CD4-positive, alpha-beta T cell treated with Interleukin-15 for 1 hour (primary cell): ENCODE measurements around the gene PPP1R1C.
"Not testable (repeated sequence)": the region's sequence is repeated elsewhere in the genome, so short reads cannot be mapped to it uniquely, and the experiment has no call there.

Experiments
- DNase-seq: peaks from one replicate; pipeline ENCODE4 v3.0.0-alpha.2; 2020

PPP1R1C gene

GRCh38 chr2:182015334-182016109 is 29.9 kb downstream of the PPP1R1C start:
- DNase-seq = no peak

GRCh38 chr2:182018218-182018617 is 32.6 kb downstream of the PPP1R1C start:
- no peak for DNase-seq

DNA sequence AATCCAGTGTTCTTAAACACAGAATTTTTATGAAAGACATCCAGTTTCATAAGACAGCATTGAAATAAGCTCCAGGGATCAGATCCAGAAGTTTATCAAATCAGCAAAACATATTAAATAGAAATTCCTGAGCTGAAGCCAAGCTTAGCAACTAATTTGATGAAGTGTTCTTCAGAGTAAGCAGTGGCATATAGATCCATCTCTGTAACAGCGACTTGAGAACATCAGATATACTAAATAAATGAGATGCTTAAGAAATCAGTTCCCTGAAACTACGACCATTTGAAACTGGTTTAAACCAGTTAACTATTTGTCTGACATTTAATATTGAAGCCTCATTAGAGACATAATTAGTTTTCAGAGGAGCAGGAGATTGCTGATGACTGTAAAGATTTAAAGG is 34.1 kb downstream of the PPP1R1C start:
- DNase-seq = no peak

DNA sequence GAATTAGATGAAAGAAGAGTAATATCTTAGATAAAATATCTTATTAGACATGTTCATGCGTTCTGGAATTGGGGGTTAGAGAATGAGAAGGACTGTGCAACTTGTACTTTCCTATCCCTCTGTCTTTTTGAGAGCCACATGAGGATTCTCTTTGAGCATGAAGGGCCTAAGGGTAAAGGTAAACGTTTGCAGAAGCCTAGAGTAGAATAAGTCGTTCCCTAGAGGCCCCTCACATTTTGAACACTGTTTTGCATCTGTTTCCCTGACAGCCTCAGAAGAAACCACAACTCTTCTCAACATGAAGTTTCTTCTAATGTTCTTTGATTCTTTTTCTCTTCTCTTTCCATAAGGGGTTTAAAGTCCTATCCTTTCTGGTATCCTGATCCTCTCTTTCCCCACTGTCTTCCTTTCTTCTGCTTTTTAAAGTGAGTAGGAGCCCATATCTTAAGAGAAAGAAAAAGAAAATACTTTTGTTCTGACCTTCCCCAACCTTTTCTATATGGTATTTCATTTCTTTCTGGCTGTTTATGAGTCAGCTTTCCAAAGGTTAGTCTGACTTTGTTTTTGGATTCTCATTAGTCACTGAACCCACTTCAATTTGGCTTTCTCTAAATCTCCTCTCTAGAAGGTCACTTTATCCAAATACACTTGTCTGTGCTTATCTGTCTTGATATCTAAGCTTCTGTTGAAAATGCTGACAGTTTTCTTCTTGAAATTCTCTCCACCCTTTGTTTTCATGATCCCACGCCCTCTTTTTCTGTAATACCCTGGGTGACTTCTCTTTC is 34.8 kb downstream of the PPP1R1C start:
- DNase-seq = no peak

GRCh38 chr2:182023235-182023634 is 37.6 kb downstream of the PPP1R1C start:
- DNase-seq = no peak

- DNase-seq = not testable (repeated sequence)
These were observed 45.2 kb downstream of the PPP1R1C start for GRCh38 chr2:182030875-182031274.

GRCh38 chr2:182031956-182032355 is 46.3 kb downstream of the PPP1R1C start:
- DNase-seq = no peak

DNA sequence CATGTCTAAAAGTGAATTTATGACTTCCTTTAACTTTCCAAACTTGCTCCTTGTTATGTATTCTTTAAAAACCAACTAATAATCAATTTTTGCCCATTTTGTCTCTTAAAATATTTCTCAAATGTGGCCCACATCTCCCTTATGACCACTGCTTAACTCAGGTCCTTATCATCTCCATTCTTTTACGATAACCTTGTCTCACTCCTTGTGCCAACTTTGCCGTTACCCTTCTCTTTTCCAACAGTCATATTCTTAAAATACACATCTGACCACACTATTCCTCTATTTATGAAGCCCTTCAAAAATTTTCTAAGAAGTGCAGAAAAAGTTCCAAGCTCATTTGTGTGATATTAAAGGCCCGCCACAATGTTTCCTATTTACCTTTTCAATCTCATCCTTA is 47.8 kb downstream of the PPP1R1C start:
- no peak for DNase-seq

- no peak for DNase-seq
These were observed 52.9 kb downstream of the PPP1R1C start for GRCh38 chr2:182038576-182038975.

- DNase-seq = no peak
These were observed 57.4 kb downstream of the PPP1R1C start for GRCh38 chr2:182043021-182043420.

DNA sequence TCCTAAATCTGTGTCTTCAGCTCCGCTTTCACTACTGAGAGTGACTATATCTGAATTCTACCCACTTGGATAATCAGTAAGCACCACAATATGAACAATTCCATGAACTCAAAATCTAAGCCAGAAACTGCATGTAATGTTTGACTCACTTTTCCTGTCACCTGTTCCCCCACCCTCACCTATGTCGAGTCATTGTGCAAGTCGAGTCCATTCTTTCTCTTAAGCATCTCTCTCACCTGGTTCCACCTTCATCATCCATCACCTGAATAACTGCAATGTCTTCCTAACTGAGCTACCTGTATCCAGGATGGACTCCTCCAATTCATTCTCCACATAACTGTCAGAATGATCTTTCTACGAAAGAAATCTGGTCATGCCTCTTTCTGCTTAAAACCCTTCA is 58.2 kb downstream of the PPP1R1C start:
- DNase-seq = no peak

- no peak for DNase-seq
These were observed 61.9 kb downstream of the PPP1R1C start for GRCh38 chr2:182047544-182047943.

DNA sequence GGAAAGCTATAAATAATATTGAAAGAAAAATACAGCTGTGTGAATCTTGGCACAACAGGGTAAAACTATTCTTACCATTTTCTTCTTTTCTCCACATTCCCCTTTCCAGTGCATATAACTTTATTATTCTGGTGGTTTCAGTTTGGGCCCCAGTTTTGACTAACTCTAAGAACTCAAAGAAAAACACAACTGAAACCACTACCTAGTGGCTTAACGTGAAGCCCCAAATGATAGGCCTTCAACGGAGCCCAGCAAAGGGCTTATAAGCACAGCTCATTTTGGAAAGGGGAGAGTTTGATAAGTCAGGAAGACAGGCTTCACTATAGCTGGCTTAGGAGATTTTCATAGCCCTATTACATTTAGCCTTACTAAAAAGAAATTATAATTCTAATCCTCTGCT is 62.4 kb downstream of the PPP1R1C start:
- DNase-seq = no peak

- no peak for DNase-seq
These were observed 63.0 kb downstream of the PPP1R1C start for GRCh38 chr2:182048621-182049020.

DNA sequence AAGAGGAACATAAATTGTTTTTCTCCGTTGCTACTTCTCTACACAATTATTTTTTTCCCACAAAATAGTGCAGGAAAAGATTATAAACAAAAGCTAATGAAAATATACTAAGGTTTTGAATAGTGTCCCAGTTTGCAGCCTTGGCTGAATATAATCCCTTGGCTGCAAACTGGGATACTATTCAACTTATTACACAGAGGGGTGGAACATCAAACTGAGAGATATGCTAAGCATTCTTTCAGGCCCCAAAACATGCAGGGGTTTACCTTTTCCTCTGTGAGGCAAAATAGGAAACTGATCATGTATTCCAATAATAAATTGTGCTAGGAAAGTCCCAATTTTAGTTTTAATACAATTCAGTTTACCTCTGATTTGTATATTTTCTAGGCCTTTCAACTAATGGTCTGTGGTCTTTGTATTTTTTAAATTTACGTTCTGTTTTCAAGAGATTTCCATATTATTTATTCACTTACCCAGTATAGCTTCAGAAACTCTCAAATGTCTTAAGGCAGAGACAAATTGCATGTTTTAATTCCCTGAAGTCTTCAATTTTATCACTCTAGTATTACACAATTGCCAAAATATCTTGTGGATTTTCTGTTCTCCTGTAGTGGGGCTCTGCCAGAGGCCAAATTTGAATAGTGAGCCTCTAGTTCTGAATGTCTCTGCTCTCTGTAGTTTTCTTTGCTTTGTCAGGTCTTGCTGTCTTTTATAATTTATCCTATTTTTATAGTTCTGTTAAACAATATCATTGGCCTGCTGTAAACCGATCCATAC is 63.9 kb downstream of the PPP1R1C start:
- DNase-seq = no peak

- DNase-seq = no peak
These were observed 64.9 kb downstream of the PPP1R1C start for GRCh38 chr2:182050333-182051135.

DNA sequence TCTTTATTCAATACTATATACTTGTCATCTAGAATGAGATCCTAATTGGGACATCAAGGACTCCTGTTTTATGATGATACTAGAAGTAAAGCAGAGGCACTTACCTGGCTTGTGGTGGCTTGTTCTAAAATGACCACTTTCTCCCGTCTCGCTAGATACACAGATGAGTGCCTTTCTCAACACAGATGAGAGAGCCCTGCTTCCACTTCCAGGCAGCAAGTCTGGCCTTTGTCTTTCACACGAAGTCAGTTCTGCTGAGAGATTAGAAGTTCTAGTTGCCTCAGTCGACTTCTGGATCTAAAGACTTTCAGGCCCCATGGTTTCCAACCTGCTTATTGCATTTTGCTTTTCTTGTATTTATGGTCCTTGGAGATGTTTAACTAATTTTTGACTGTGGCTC is 70.3 kb downstream of the PPP1R1C start:
- DNase-seq = no peak

DNA sequence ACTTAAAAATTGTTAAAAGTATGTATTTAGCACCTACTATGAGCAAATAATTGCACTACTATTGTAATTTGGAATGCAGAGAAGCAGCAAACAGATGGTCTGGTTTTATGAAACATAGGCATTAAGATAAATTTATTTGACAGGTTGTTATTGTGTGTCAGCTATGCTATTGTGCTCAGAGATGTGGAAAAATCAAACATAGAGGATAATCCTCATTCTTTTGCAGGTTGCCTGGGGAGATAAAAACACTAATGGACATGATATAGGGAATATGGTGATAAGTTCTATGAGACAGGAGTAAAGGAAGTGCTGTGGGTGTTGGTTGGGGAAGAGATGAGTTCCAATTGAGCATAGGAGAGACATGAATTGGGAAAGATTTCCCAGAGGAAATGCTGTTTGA is 71.3 kb downstream of the PPP1R1C start:
- DNase-seq = no peak

- no peak for DNase-seq
These were observed 72.4 kb downstream of the PPP1R1C start for GRCh38 chr2:182058056-182058455.

- DNase-seq = no peak
These were observed 76.1 kb downstream of the PPP1R1C start for GRCh38 chr2:182061739-182062138.

- DNase-seq = no peak
These were observed 76.8 kb downstream of the PPP1R1C start for GRCh38 chr2:182062329-182062972.
